ENCODE measurements around the gene VPS36.
A peak's percentile ranks its signal among the peaks of the same experiment; 100 is the strongest.
"Not testable (repeated sequence)": the region's sequence is repeated elsewhere in the genome, so short reads cannot be mapped to it uniquely, and the experiment has no call there.

The VPS36 gene

GRCh38 chr13:52450012-52450792 is at the start of gene VPS36:
Gene VPS36, minus strand, starts transcription at chr13:52450634. Its CDS starts 40 bp downstream, at chr13:52450594.
- DNase-seq = peak; percentile 96

GRCh38 chr13:52497979-52498378 is 47.5 kb upstream of the VPS36 start:
- DNase-seq = not testable (repeated sequence)

GRCh38 chr13:52494241-52494640 is 43.8 kb upstream of the VPS36 start:
- DNase-seq = not testable (repeated sequence)

- not testable (repeated sequence) for DNase-seq
Observed at GRCh38 chr13:52491015-52491414, 40.6 kb upstream of the VPS36 start.

GRCh38 chr13:52488763-52489162 is 38.3 kb upstream of the VPS36 start:
- DNase-seq = not testable (repeated sequence)

- DNase-seq = not testable (repeated sequence)
Observed at GRCh38 chr13:52487078-52487477, 36.6 kb upstream of the VPS36 start.

- DNase-seq = not testable (repeated sequence)
Observed at GRCh38 chr13:52480677-52481428, 30.4 kb upstream of the VPS36 start.

GRCh38 chr13:52468487-52468886 is 18.1 kb upstream of the VPS36 start:
- not testable (repeated sequence) for DNase-seq

- no peak for DNase-seq
Observed at GRCh38 chr13:52463526-52463925, 13.1 kb upstream of the VPS36 start.

- no peak for DNase-seq
Observed at GRCh38 chr13:52461265-52461664, 10.8 kb upstream of the VPS36 start.

GRCh38 chr13:52459668-52460067 is 9.2 kb upstream of the VPS36 start:
- DNase-seq = no peak

GRCh38 chr13:52455677-52456041 is 5.2 kb upstream of the VPS36 start:
- DNase-seq = peak; percentile 64

- DNase-seq = peak; percentile 91
Observed at GRCh38 chr13:52454820-52455676, 4.6 kb upstream of the VPS36 start, which contains the start of gene CKAP2. Gene CKAP2, plus strand, starts transcription at chr13:52455478. Its CDS starts 79 bp downstream, at chr13:52455557.

GRCh38 chr13:52454459-52454819 is 4.0 kb upstream of the VPS36 start:
- DNase-seq = no peak

- no peak for DNase-seq
Observed at GRCh38 chr13:52452470-52452869, 2.0 kb upstream of the VPS36 start.

- no peak for DNase-seq
Observed at GRCh38 chr13:52451135-52451804, 836 bp upstream of the VPS36 start.

GRCh38 chr13:52450793-52451116 is 321 bp upstream of the VPS36 start:
- DNase-seq = no peak

- no peak for DNase-seq
Observed at GRCh38 chr13:52449331-52450011, 963 bp downstream of the VPS36 start.

GRCh38 chr13:52447815-52448552 is 2.5 kb downstream of the VPS36 start:
- DNase-seq = no peak

- DNase-seq = no peak
Observed at GRCh38 chr13:52447354-52447753, 3.1 kb downstream of the VPS36 start.

GRCh38 chr13:52446265-52446664 is 4.2 kb downstream of the VPS36 start:
- DNase-seq = no peak

Data from midbrain (tissue), 1 donor.